Spleen (tissue), 7 donors: ENCODE measurements around the gene CABLES1.

Source experiments
- POLR2A ChIP-seq, 3 donors: fragments of 450-650 bp; IDR thresholded peaks; one replicate each; pipeline ENCODE4 v1.5.1; 2017; ENCODE audit warnings: antibody characterized with exemption in 3 of 3, mild to moderate bottlenecking in 1 of 3
- POLR2AphosphoS5 ChIP-seq, 3 donors: sonication (generic); formaldehyde crosslinking; IDR thresholded peaks; one replicate each; pipeline ENCODE4 v1.5.1; 2017; ENCODE audit warnings: antibody characterized with exemption in 3 of 3
- TF ChIP-seq, protein P1 (sequence below), 11 experiments: fragments of 200-600 bp in 7 of 11; fragments of 450-650 bp in 4 of 11; sonication (generic) in 4 of 11; IDR thresholded peaks in 8 of 11; conservative IDR thresholded peaks in 3 of 11; 1 replicate in 7 of 11; 2 replicates in 4 of 11; pipeline versions ENCODE4 v1.4.0 to v1.8.0; 2016 to 2021; ENCODE audit warnings: antibody characterized with exemption in 11 of 11, inconsistent platforms in 4 of 11, mild to moderate bottlenecking in 1 of 11
- donor health status: DM: no; HTN: no; CAD: no; lungs with moderate emphysema.
- donor health status: DM: no; HTN: no; CAD: no.
- donor health status: DM: no; HTN: no; CAD: no.

DNA sequence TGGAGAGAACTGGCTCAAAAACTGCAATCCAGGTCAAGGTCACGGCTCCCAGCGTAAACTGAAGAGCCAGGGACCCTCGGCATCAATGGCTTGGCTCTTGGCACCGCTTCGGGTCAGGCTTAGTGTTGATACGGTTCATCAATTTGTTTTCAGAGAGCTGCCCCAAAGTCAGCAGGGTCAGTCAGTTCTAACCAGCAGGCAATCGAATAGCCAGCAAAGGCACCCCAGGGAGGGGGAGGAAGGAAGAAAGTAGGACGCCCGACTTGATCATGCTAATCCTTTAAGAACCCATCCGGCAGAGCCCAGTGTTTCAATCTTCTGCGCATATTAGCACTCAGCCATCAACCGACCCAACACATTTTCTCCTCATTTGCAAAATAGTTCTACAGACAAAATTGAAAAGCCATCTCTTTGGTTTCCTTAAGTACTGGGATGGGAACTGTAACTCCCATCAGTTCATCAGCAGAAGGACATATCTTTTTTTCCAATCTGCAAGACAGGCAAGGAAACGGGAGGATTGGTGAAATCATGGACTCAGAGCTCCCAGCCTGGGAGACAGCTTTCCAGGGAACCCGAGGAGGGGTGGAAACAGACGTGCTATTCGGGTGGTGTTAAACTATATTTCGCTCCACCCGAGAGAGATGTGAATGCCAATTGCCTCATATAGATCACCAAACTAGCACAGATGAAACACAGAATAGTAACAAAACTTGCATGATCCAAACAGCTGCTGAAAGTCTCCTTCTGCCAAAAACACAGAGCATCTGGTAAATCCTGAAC, 40.7 kb upstream of the CABLES1 start:
- TF ChIP-seq POLR2A (IDR thresholded peaks at IDR 0.05) (no peak), POLR2AphosphoS5 (IDR thresholded peaks at IDR 0.05) (no peak)
- TF ChIP-seq, protein P1, sequence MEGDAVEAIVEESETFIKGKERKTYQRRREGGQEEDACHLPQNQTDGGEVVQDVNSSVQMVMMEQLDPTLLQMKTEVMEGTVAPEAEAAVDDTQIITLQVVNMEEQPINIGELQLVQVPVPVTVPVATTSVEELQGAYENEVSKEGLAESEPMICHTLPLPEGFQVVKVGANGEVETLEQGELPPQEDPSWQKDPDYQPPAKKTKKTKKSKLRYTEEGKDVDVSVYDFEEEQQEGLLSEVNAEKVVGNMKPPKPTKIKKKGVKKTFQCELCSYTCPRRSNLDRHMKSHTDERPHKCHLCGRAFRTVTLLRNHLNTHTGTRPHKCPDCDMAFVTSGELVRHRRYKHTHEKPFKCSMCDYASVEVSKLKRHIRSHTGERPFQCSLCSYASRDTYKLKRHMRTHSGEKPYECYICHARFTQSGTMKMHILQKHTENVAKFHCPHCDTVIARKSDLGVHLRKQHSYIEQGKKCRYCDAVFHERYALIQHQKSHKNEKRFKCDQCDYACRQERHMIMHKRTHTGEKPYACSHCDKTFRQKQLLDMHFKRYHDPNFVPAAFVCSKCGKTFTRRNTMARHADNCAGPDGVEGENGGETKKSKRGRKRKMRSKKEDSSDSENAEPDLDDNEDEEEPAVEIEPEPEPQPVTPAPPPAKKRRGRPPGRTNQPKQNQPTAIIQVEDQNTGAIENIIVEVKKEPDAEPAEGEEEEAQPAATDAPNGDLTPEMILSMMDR (IDR thresholded peaks at IDR 0.05 in 8 of 11, conservative IDR thresholded peaks at IDR 0.05 in 3 of 11) = no peak
